HG03354 (cell line): ENCODE data around the gene ENTPD6.

Experiments used
- ATAC-seq: cut with Tn5 transposase; IDR thresholded peaks from one replicate; pipeline ENCODE4 v1.9.1; 2021; ENCODE audit warnings: mild to moderate bottlenecking; ENCODE audit not compliant: unreplicated experiment, poor library complexity, severe bottlenecking

ENTPD6 gene

DNA sequence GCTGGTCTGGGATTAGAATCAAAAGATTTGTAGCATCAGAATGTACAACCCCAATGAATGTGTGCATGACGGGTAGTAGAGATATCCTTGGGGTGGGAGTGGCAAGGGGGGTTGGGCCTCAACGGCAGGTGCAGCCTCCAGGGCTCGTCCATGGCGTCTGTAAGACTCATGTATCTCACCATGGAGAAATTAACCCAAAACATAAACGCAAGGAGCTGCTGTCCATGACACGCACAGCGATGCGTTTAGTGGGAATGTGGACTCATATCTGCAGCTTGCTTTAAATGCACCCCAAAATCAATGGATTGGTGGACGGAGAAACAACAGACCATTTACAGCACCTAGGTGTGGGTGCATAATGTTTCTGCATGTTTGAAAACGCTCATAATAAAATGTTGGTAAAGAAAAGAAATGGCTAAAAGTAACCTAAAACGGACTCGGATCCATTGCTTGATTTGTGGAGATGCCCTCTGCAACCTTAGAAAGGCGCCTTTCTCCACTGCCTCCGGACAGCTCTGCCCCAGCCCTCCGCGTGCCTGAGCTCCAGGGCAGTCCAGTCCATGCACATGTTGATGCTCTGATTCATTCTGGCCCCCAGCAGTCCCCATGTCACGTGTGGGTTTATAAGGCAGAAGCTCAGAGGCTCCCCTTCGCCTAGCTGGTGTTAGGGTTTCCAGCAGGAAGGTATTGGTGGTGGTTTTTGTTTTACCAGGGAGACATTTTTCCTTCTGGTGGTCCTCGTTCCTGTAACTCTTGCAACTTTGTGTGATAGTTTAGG, 76.9 kb downstream of the ENTPD6 start:
- no peak for ATAC-seq

DNA sequence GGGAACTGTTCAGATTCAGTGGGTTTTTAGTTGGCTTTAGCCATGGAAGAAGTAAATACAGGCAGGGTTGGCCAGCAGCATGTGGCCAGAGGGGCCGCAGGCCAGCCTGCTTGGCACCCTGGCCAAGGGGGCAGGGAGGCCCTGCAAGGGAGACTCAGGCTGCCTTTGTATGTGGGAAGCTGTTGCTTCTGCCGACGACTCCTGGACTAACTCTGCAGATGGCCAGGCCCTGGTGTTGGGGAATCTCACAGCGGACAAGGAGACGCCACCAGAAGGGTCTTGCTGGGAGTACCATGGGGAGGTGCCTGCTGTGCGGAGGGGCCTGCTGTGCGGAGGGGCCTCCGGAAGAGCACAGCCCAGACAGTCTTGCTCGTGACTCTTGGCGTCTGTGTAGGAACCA, 77.5 kb downstream of the ENTPD6 start:
- no peak for ATAC-seq

DNA sequence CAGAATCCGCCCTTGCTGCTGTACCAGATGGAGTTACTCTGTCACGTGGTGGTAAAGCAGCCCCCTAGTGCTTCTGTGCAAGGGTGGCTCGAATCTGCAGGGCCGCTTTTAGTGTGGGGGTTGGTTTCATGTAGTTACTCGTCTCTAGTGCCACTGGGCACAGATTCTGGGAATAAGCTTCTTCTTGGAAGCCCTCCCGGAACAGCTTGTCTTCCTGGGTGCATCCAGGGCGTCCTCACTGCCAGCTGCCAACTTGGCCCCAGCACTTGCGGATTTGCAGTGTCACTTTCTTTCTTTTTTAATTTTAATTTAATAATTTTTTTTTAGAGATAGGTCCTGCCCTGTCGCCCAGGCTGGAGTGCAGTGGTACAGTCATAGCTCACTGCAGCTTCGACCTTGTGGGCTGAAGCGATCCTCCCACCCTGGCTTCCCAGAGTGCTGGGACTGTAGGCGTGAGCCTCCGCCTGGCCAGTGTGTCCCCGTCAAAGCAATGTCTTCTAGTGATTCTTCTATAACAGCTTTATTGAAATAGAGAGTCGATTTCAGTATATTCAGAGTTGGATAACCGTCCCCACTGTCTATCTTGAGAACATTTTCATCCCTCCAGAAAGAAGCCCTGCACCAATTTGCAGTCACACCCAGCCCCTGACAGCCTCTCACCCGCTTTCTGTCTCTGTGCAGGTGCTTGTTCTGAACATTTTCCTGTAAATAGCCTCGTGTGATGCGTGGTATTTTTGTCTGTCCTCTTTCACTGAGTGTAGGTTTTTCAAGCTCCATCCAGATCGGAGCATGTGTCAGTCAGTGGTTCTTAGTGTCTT, 78.2 kb downstream of the ENTPD6 start:
- no peak for ATAC-seq

DNA sequence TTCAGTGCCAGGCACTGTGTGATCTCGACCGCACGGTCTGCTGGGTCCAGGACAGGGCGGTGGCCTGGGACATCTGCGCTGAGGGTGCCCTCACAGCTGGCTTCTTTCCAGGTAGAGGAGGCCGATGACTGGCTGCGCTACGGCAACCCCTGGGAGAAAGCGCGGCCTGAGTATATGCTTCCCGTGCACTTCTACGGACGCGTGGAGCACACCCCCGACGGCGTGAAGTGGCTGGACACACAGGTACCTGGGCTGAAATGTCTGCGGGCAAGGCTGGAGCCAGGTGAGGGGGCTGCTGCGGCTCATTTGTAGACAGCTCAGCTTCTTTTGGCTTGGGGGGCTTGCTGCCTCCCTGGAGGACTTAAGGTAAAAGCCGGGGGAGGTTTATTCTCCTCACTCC, 79.0 kb downstream of the ENTPD6 start:
- ATAC-seq, result no peak

DNA sequence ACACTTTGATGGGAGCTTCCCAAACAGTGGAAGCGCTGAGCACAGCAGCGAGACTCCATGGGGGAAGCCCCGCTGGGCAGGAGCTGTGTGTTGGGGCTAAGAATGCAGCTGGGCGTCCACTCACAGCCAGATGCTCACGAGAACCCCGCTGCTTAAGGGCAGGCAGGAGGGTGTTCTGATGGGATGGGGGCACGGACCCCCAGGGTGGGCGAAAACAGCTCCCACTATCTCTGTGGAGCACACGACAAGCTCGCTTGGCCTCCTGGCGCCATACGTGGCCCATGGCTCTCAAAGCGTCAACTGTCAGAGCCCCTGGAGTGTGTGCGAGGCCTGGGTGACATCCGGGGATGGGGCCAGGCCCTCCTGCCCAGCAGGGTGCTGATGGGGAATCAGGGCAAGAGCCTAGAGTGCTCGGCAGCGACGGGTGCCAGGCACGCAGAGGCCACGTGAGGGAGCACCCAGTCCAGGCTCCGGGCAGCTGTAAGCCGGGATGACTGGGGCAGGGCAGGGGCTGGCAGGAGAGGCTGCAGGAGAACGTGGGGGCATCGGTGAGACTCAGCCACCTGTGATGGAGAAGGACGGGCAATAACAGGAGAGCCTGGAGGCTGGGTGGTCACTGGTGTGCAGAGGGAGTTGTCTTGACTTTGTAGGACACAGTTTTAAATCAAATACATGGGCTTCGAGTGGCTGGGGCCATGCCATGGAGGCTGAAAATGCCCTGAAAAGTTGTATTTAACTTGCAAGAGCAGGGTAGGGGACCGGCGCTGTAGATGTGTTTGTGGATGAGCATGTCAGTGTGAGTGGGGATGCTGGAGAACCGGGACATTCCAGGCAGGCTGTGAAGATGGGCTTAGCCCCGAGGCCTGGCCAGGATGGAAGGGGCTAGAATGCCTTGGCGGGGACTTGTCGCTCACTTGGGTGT, 79.6 kb downstream of the ENTPD6 start:
- ATAC-seq, result no peak

DNA sequence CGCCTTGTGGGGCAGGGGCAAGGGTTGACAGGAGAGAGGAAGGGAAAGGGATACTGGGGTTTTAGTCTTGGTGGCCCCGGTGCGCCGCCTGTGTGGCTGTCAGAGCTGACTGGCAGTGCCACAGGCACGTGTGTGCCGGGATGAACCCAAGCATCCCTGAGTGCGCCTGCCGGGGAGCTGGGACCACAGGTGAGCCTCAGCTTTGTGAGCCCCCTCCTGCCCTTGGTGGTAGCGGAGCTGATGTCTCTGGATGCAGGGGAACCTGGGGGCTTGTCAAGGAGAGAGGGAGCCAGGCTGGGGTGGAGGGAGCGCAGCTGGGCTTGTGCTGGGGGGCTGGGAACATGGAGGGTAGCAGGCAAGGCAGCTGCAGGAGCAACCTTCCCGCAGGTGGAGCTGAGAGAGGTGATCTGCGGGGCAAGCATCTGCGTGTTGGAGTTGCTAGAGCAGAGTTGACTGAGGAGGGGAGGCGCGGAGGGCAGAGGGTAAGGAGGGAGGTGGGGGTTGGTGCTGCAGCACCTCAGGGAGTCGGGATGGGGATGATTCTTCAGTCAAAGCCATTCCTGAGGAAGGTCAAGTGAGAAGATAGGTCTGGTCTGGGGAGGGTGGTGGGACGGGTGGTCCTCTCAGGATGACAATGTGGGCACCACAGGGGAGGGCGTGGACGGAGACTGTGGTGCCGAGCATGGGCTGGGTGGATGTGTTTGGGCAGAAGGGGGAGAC, 80.5 kb downstream of the ENTPD6 start:
- no peak for ATAC-seq
